Stomach smooth muscle (tissue), 2 donors: ENCODE results near the gene APBA3.

Experiments used
- H3K27ac ChIP-seq: one replicate; pipeline ENCODE4 v1.7.0; 2013; ENCODE audit warnings: mild to moderate bottlenecking, low read length, inconsistent platforms
- H3K27me3 ChIP-seq, 2 donors: one replicate each; pipeline ENCODE4 v1.7.0; 2013; ENCODE audit warnings: low read length in 2 of 2; ENCODE audit not compliant: insufficient read depth in 2 of 2, control insufficient read depth in 1 of 2
- H3K36me3 ChIP-seq, 2 donors: one replicate each; pipeline ENCODE4 v1.7.0; 2013; ENCODE audit warnings: low read length in 2 of 2; ENCODE audit not compliant: control insufficient read depth in 2 of 2, insufficient read depth in 2 of 2
- H3K4me1 ChIP-seq: one replicate; pipeline ENCODE4 v1.7.0; 2013; ENCODE audit warnings: low read length; ENCODE audit not compliant: control insufficient read depth, insufficient read depth
- H3K4me3 ChIP-seq, 2 donors: one replicate each; pipeline ENCODE4 v1.7.0; 2013; ENCODE audit warnings: low read length in 2 of 2
- H3K9ac ChIP-seq, 2 donors: one replicate each; pipeline ENCODE4 v1.7.0; 2013; ENCODE audit warnings: low read length in 2 of 2, mild to moderate bottlenecking in 1 of 2
- H3K9me3 ChIP-seq, 2 donors: one replicate each; pipeline ENCODE4 v1.7.0; 2013; ENCODE audit warnings: low read length in 2 of 2; ENCODE audit not compliant: control insufficient read depth in 2 of 2
- donor health status: healthy.
- donor health status: Pancreatic carcinoma.

APBA3 gene

GRCh38 chr19:3778104-3778867, 16.8 kb upstream of the APBA3 start:
- H3K27me3 ChIP-seq: peaks cover 3% of the 10 kb centered on the region in 2 donors
- H3K36me3 ChIP-seq: no peaks in the 10 kb centered on the region
- peaks cover 11 to 17% of the 10 kb centered on the region in 2 donors for H3K9me3 ChIP-seq
- H3K4me1 ChIP-seq: no peaks in the 10 kb centered on the region
- no peak overlapping the region for H3K4me3 ChIP-seq
- H3K9ac ChIP-seq: no peak overlapping the region
- no peak overlapping the region for H3K27ac ChIP-seq

- Histone ChIP-seq H3K9me3 (peaks cover 6% of the 10 kb centered on the region in 2 donors), H3K4me3 (no peak overlapping the region), H3K27me3 (peaks cover 0 to 3% of the 10 kb centered on the region in 2 donors)
These were observed 15.1 kb upstream of the APBA3 start for GRCh38 chr19:3776479-3777040.

GRCh38 chr19:3775831-3776230, 14.3 kb upstream of the APBA3 start:
- no peaks in the 10 kb centered on the region for H3K4me1 ChIP-seq
- H3K4me3 ChIP-seq: no peak overlapping the region
- no peak overlapping the region for H3K9ac ChIP-seq
- H3K27me3 ChIP-seq: peaks cover 0 to 3% of the 10 kb centered on the region in 2 donors
- peaks cover 0 to under 1% of the 10 kb centered on the region in 2 donors for H3K9me3 ChIP-seq
- H3K36me3 ChIP-seq: no peaks in the 10 kb centered on the region
- H3K27ac ChIP-seq: no peak overlapping the region

More at GRCh38 chr19:3776479-3777040, 15.1 kb upstream of the APBA3 start:
- H3K36me3 ChIP-seq: no peaks in the 10 kb centered on the region
- no peaks in the 10 kb centered on the region for H3K4me1 ChIP-seq
- no peak overlapping the region for H3K9ac ChIP-seq
- no peak overlapping the region for H3K27ac ChIP-seq

GRCh38 chr19:3775374-3775711, 13.9 kb upstream of the APBA3 start:
- Histone ChIP-seq H3K9ac (no peak overlapping the region), H3K4me3 (no peak overlapping the region), H3K9me3 (no peaks in the 10 kb centered on the region), H3K4me1 (no peaks in the 10 kb centered on the region), H3K27me3 (peaks cover 0 to 3% of the 10 kb centered on the region in 2 donors), H3K36me3 (no peaks in the 10 kb centered on the region), H3K27ac (no peak overlapping the region)

- H3K4me1 ChIP-seq: no peaks in the 10 kb centered on the region
- no peaks in the 10 kb centered on the region for H3K36me3 ChIP-seq
- no peak overlapping the region for H3K27ac ChIP-seq
- H3K4me3 ChIP-seq: no peak overlapping the region
- peaks cover 0 to 3% of the 10 kb centered on the region in 2 donors for H3K27me3 ChIP-seq
- no peak overlapping the region for H3K9ac ChIP-seq
- no peaks in the 10 kb centered on the region for H3K9me3 ChIP-seq
These were observed 13.3 kb upstream of the APBA3 start for GRCh38 chr19:3774621-3775373.

GRCh38 chr19:3773814-3774515, 12.5 kb upstream of the APBA3 start:
- Histone ChIP-seq H3K4me1 (no peaks in the 10 kb centered on the region), H3K27me3 (peaks cover 0 to 3% of the 10 kb centered on the region in 2 donors), H3K9ac (no peak overlapping the region), H3K36me3 (peaks cover 0 to 2% of the 10 kb centered on the region in 2 donors), H3K9me3 (no peaks in the 10 kb centered on the region), H3K27ac (no peak overlapping the region), H3K4me3 (no peak overlapping the region)

GRCh38 chr19:3771906-3772455, 10.5 kb upstream of the APBA3 start, which contains the start of gene RAX2:
RAX2 (minus strand) TSS chr19:3772228; CDS start chr19:3771742, 486 bp downstream.
- Histone ChIP-seq H3K27me3 (peaks cover 0 to 3% of the 10 kb centered on the region in 2 donors), H3K4me3 (no peak within 1 kb of the TSS)

GRCh38 chr19:3771000-3771905, 9.8 kb upstream of the APBA3 start:
- Histone ChIP-seq H3K4me1 (no peaks in the 10 kb centered on the region), H3K9ac (no peak overlapping the region), H3K4me3 (no peak overlapping the region), H3K27ac (no peak overlapping the region), H3K27me3 (peaks cover 0 to 3% of the 10 kb centered on the region in 2 donors), H3K9me3 (no peaks in the 10 kb centered on the region), H3K36me3 (peaks cover 6 to 12% of the 10 kb centered on the region in 2 donors)

More at GRCh38 chr19:3771906-3772455, 10.5 kb upstream of the APBA3 start, which contains the start of gene RAX2:
- Histone ChIP-seq H3K4me1 (no peaks in the 10 kb centered on the region), H3K36me3 (peaks cover 2 to 7% of the 10 kb centered on the region in 2 donors), H3K27ac (no peak within 1 kb of the TSS), H3K9ac (no peak within 1 kb of the TSS), H3K9me3 (no peaks in the 10 kb centered on the region)

GRCh38 chr19:3770136-3770999, 8.9 kb upstream of the APBA3 start:
- Histone ChIP-seq H3K9ac (no peak overlapping the region), H3K27me3 (peaks cover 0 to 3% of the 10 kb centered on the region in 2 donors), H3K4me3 (no peak overlapping the region), H3K9me3 (no peaks in the 10 kb centered on the region), H3K4me1 (no peaks in the 10 kb centered on the region), H3K27ac (no peak overlapping the region), H3K36me3 (peaks cover 7 to 12% of the 10 kb centered on the region in 2 donors)
